GM18867 (cell line): Measurements from ENCODE around the gene L3HYPDH.

Experiments used
- ATAC-seq: cut with Tn5 transposase; IDR thresholded peaks from one replicate; pipeline ENCODE4 v1.9.1; 2021; ENCODE audit warnings: mild to moderate bottlenecking, moderate library complexity; ENCODE audit not compliant: unreplicated experiment

Gene L3HYPDH

GRCh38 chr14:59483819-59484638 is at the start of gene L3HYPDH, which contains the start of gene JKAMP:
Gene L3HYPDH, minus strand, starts transcription at chr14:59484408. Its CDS starts 92 bp downstream, at chr14:59484316.
Gene JKAMP, plus strand, starts transcription at chr14:59484517. Its CDS starts 73 bp downstream, at chr14:59484590.
- peak; percentile 91 for ATAC-seq

GRCh38 chr14:59532419-59532818 is 48.2 kb upstream of the L3HYPDH start:
- ATAC-seq = no peak

GRCh38 chr14:59530349-59530748 is 46.1 kb upstream of the L3HYPDH start:
- no peak for ATAC-seq

GRCh38 chr14:59529189-59529588 is 45.0 kb upstream of the L3HYPDH start:
- no peak for ATAC-seq

GRCh38 chr14:59520224-59520623 is 36.0 kb upstream of the L3HYPDH start:
- ATAC-seq = no peak

- ATAC-seq = no peak
Measured at GRCh38 chr14:59511916-59512575, 27.8 kb upstream of the L3HYPDH start.

GRCh38 chr14:59510966-59511365 is 26.8 kb upstream of the L3HYPDH start:
- ATAC-seq = no peak

GRCh38 chr14:59510001-59510400 is 25.8 kb upstream of the L3HYPDH start:
- no peak for ATAC-seq

GRCh38 chr14:59509101-59509500 is 24.9 kb upstream of the L3HYPDH start:
- ATAC-seq = no peak

- no peak for ATAC-seq
Measured at GRCh38 chr14:59507752-59508103, 23.5 kb upstream of the L3HYPDH start.

GRCh38 chr14:59507063-59507751 is 23.0 kb upstream of the L3HYPDH start:
- peak; percentile 88 for ATAC-seq

- ATAC-seq = no peak
Measured at GRCh38 chr14:59503256-59503655, 19.0 kb upstream of the L3HYPDH start.

- no peak for ATAC-seq
Measured at GRCh38 chr14:59500732-59501131, 16.5 kb upstream of the L3HYPDH start.

GRCh38 chr14:59492384-59492783 is 8.2 kb upstream of the L3HYPDH start:
- no peak for ATAC-seq

- ATAC-seq = no peak
Measured at GRCh38 chr14:59490756-59491155, 6.5 kb upstream of the L3HYPDH start.

- peak; percentile 51 for ATAC-seq
Measured at GRCh38 chr14:59484639-59485175, 499 bp upstream of the L3HYPDH start.

GRCh38 chr14:59483363-59483762 is 845 bp downstream of the L3HYPDH start:
- no peak for ATAC-seq

- no peak for ATAC-seq
Measured at GRCh38 chr14:59482541-59483331, 1.5 kb downstream of the L3HYPDH start.

- no peak for ATAC-seq
Measured at GRCh38 chr14:59481871-59482540, 2.2 kb downstream of the L3HYPDH start.

GRCh38 chr14:59481407-59481806 is 2.8 kb downstream of the L3HYPDH start:
- no peak for ATAC-seq
